ENCODE measurements around the gene CARF.
"Not testable (repeated sequence)": the region's sequence is repeated elsewhere in the genome, so short reads cannot be mapped to it uniquely, and the experiment has no call there.

CARF gene

GRCh38 chr2:202944816-202945215 is 32.7 kb downstream of the CARF start:
- H3K36me3 ChIP-seq (ENCODE audit: insufficient read depth, low read depth, low read length), result no peaks in the 10 kb centered on the region; the same call in 1 of the 2 replicates
- no peaks in the 10 kb centered on the region for H3K4me1 ChIP-seq (ENCODE audit: insufficient read depth, low read length)
- H3K4me3 ChIP-seq (ENCODE audit: low read length), result no peak overlapping the region
- H3K27me3 ChIP-seq (ENCODE audit: insufficient read depth, low read length), result no peaks in the 10 kb centered on the region
- peaks cover 16% of the 10 kb centered on the region for H3K9me3 ChIP-seq (ENCODE audit: insufficient read depth, low read depth, low read length)
- H3K9ac ChIP-seq (ENCODE audit: low read depth, low read length), result no peak overlapping the region
- no peak overlapping the region for H3K27ac ChIP-seq (ENCODE audit: low read length)

DNA sequence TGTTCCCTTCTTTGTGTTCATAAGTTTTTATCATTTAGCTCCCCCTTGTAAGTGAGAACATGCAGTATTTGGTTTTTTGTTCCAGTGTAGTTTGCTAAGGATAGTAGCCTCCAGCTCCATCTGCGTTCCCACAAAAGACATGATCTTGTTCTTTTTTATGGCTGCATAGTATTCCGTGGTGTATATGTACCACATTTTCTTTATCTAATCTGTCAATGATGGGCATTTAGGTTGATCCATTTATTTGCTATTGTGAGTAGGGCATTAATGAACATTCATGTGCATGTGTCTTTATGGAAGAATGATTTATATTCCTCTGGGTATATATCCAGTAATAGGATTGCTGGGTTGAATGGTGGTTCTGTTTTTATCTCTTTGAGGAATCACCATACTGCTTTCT is 33.4 kb downstream of the CARF start:
- H3K4me3 ChIP-seq (ENCODE audit: low read length), result no peak overlapping the region
- peaks cover 16% of the 10 kb centered on the region for H3K9me3 ChIP-seq (ENCODE audit: insufficient read depth, low read depth, low read length)
- no peaks in the 10 kb centered on the region for H3K4me1 ChIP-seq (ENCODE audit: insufficient read depth, low read length)
- no peak overlapping the region for H3K9ac ChIP-seq (ENCODE audit: low read depth, low read length)
- H3K27me3 ChIP-seq (ENCODE audit: insufficient read depth, low read length), result no peaks in the 10 kb centered on the region
- H3K27ac ChIP-seq (ENCODE audit: low read length), result no peak overlapping the region
- no peaks in the 10 kb centered on the region; the same call in 1 of the 2 replicates for H3K36me3 ChIP-seq (ENCODE audit: insufficient read depth, low read depth, low read length)

DNA sequence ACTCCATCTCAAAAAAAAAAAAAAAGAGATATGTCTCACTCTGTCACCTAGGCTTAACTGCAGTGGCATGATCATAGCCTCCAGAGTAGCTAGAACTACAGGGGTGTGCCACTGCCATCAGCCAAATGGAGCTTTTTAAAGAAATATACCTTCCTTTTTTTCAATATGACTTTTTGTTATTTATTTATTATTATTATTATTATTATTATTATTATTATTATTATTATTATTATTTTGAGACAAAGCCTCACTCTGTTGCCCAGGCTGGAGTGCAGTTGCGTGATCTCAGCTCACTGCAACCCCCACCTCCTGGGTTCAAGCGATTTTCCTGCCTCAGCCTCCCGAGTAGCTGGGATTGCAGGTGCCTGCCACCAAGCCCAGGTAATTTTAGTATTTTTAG is 37.3 kb downstream of the CARF start:
- H3K9me3 ChIP-seq (ENCODE audit: insufficient read depth, low read depth, low read length), result peaks cover 16% of the 10 kb centered on the region
- H3K9ac ChIP-seq (ENCODE audit: low read depth, low read length); H3K4me1 ChIP-seq (ENCODE audit: insufficient read depth, low read length); H3K36me3 ChIP-seq (ENCODE audit: insufficient read depth, low read depth, low read length); H3K27me3 ChIP-seq (ENCODE audit: insufficient read depth, low read length); H3K4me3 ChIP-seq (ENCODE audit: low read length); H3K27ac ChIP-seq (ENCODE audit: low read length): not testable (repeated sequence)

DNA sequence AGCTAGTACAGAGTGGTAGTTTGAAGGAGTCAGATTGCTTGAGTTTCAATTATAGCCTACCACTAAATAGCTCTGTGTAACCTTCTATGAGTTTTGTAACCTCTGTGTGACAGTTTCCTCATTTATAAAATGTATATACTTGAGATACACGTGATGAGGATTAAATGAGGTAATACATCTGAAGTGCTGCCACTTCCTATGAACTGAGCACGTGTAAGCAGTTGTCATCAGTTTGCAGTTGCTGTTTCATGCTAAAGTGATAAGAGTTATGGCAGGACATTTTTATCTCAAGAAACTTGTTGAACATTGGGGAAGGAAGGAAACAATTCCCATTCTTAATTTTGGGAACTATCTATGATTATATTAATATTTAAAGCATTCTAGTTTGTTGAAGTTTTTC is 38.5 kb downstream of the CARF start:
- no peak overlapping the region for H3K4me3 ChIP-seq (ENCODE audit: low read length)
- no peak overlapping the region for H3K27ac ChIP-seq (ENCODE audit: low read length)
- no peaks in the 10 kb centered on the region for H3K4me1 ChIP-seq (ENCODE audit: insufficient read depth, low read length)
- H3K36me3 ChIP-seq (ENCODE audit: insufficient read depth, low read depth, low read length), result no peaks in the 10 kb centered on the region; the same call in 1 of the 2 replicates
- no peak overlapping the region for H3K9ac ChIP-seq (ENCODE audit: low read depth, low read length)
- peaks cover 16% of the 10 kb centered on the region for H3K9me3 ChIP-seq (ENCODE audit: insufficient read depth, low read depth, low read length)
- no peaks in the 10 kb centered on the region for H3K27me3 ChIP-seq (ENCODE audit: insufficient read depth, low read length)

DNA sequence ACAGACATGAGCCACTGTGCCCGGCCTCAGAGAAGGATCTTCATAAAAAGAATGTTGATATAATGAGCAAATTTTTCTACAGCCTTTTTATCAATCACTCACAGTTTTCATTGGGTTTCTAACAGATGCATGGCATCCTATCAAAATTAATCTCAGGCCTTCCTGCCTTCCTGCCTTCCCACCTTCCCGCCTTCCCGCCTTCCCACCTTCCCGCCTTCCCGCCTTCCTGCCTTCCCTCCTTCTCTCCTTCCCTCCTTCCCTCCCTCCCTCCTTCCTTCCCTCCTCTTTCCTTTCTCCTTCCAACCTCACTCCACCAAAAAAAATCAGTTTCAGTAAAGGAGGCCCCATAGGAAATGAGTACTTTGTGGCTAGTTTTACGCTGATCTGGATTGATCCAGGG is 48.4 kb downstream of the CARF start:
- Histone ChIP-seq H3K4me3 (ENCODE audit: low read length) (no peak overlapping the region), H3K9ac (ENCODE audit: low read depth, low read length) (no peak overlapping the region), H3K36me3 (ENCODE audit: insufficient read depth, low read depth, low read length) (no peaks in the 10 kb centered on the region), H3K4me1 (ENCODE audit: insufficient read depth, low read length) (no peaks in the 10 kb centered on the region), H3K9me3 (ENCODE audit: insufficient read depth, low read depth, low read length) (no peaks in the 10 kb centered on the region), H3K27ac (ENCODE audit: low read length) (no peak overlapping the region), H3K27me3 (ENCODE audit: insufficient read depth, low read length) (no peaks in the 10 kb centered on the region)

DNA sequence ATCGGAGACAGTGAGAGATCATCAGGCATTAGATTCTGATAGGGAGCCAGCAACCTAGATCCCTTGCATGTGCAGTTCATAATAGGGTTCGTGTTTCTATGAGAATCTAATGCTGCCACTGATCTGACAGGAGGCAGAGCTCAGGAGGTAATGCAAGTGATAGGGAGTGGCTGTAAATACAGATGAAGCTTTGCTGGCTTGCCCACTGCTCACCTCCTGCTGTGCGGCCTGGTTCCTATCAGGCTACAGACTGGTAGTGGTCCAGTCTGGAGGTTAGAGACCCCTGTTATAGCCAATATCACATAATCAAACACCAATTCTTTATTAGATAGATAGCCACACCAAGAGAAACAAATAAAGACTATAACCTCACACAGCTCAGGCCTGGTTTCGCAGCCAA is 51.6 kb downstream of the CARF start:
- Histone ChIP-seq H3K36me3 (ENCODE audit: insufficient read depth, low read depth, low read length) (no peaks in the 10 kb centered on the region), H3K9me3 (ENCODE audit: insufficient read depth, low read depth, low read length) (no peaks in the 10 kb centered on the region), H3K27me3 (ENCODE audit: insufficient read depth, low read length) (no peaks in the 10 kb centered on the region), H3K27ac (ENCODE audit: low read length) (no peak overlapping the region), H3K9ac (ENCODE audit: low read depth, low read length) (no peak overlapping the region), H3K4me3 (ENCODE audit: low read length) (no peak overlapping the region), H3K4me1 (ENCODE audit: insufficient read depth, low read length) (no peaks in the 10 kb centered on the region; the same call in 1 of the 2 replicates)

DNA sequence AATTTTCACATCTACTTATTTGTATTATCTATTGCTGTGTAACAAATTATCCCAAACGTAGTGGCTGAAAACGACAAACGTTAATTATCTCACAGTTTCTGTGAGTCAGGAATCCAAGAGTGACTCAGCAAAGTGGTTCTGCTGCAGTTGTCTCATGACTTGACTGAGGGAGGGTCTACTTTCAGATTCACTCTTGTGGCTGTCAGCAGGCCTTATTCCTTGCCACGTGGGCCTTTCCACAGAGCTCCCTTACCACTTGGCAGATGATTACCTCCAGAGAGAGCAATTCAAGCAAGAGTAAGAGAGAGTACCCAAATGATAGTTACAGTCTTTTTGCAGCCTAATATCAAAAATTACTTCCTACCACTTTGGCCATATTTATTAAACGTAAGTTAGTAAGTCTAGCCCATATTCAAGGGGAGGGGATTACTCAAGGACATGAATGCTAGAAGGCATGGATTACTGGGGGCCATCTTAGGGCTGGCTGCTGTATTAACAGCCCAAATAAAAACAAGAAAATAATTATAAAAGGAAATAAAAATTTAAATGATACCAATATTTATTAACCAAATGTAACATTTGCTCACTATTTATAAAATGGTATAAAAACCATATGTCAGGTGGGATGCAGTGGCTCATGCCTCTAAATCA is 53.9 kb downstream of the CARF start:
- H3K9ac ChIP-seq (ENCODE audit: low read depth, low read length), result no peak overlapping the region
- H3K4me1 ChIP-seq (ENCODE audit: insufficient read depth, low read length), result no peaks in the 10 kb centered on the region; the same call in 1 of the 2 replicates
- H3K27ac ChIP-seq (ENCODE audit: low read length), result no peak overlapping the region

GRCh38 chr2:202969404-202969803 is 57.3 kb downstream of the CARF start:
- H3K4me3 ChIP-seq (ENCODE audit: low read length); H3K4me1 ChIP-seq (ENCODE audit: insufficient read depth, low read length); H3K27ac ChIP-seq (ENCODE audit: low read length); H3K36me3 ChIP-seq (ENCODE audit: insufficient read depth, low read depth, low read length); H3K9me3 ChIP-seq (ENCODE audit: insufficient read depth, low read depth, low read length); H3K9ac ChIP-seq (ENCODE audit: low read depth, low read length); H3K27me3 ChIP-seq (ENCODE audit: insufficient read depth, low read length): not testable (repeated sequence)

More for the DNA sequence above, 53.9 kb downstream of the CARF start:
- H3K27me3 ChIP-seq (ENCODE audit: insufficient read depth, low read length), result no peaks in the 10 kb centered on the region
- H3K36me3 ChIP-seq (ENCODE audit: insufficient read depth, low read depth, low read length), result no peaks in the 10 kb centered on the region
- H3K4me3 ChIP-seq (ENCODE audit: low read length), result no peak overlapping the region
- H3K9me3 ChIP-seq (ENCODE audit: insufficient read depth, low read depth, low read length), result no peaks in the 10 kb centered on the region

DNA sequence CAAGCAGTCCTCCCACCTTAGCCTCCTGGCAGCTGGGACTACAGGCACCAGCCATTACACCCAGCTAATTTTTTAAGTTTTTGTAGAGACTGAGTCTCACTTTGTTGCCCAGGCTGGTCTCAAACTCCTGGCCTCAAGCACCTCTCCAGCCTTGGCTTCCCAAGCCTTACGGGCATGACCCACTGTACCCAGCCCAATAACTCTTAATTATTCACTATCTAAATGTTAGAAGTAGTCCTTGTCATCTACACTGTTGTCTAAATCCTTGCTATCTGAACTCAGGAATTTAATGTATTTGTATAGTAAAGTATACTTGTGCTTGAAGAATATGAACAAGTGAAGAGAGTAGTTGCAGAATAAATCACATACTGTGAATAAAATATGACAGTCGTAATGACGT is 64.7 kb downstream of the CARF start:
- no peak overlapping the region for H3K9ac ChIP-seq (ENCODE audit: low read depth, low read length)
- H3K4me3 ChIP-seq (ENCODE audit: low read length), result no peak overlapping the region
- no peaks in the 10 kb centered on the region for H3K4me1 ChIP-seq (ENCODE audit: insufficient read depth, low read length)
- no peaks in the 10 kb centered on the region for H3K36me3 ChIP-seq (ENCODE audit: insufficient read depth, low read depth, low read length)
- no peaks in the 10 kb centered on the region for H3K9me3 ChIP-seq (ENCODE audit: insufficient read depth, low read depth, low read length)
- H3K27me3 ChIP-seq (ENCODE audit: insufficient read depth, low read length), result no peaks in the 10 kb centered on the region
- no peak overlapping the region for H3K27ac ChIP-seq (ENCODE audit: low read length)

- no peaks in the 10 kb centered on the region for H3K4me1 ChIP-seq (ENCODE audit: insufficient read depth, low read length)
- no peaks in the 10 kb centered on the region for H3K36me3 ChIP-seq (ENCODE audit: insufficient read depth, low read depth, low read length)
- H3K27ac ChIP-seq (ENCODE audit: low read length), result no peak overlapping the region
- H3K27me3 ChIP-seq (ENCODE audit: insufficient read depth, low read length), result no peaks in the 10 kb centered on the region
- H3K9me3 ChIP-seq (ENCODE audit: insufficient read depth, low read depth, low read length), result no peaks in the 10 kb centered on the region
- H3K4me3 ChIP-seq (ENCODE audit: low read length), result no peak overlapping the region
- no peak overlapping the region for H3K9ac ChIP-seq (ENCODE audit: low read depth, low read length)
These were observed 70.9 kb downstream of the CARF start for GRCh38 chr2:202982779-202983491.

DNA sequence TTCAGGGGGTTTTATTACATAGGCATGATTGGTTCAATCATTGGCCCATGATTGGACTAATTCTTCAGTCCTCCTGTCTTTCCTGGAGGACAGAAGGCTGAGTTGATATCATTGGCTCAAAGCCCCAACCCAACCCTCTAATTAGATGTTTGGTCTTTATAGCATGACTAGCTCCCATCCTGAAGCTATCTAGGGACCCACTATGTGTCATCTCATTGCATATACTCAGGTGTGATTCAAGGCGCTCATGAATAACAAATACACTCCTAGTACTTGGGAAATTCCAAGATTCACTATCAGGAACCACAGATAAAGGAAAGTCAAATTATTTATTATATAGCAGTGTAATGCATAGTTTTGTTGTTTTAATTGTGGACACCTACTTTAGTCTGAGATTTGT is 77.7 kb downstream of the CARF start:
- no peaks in the 10 kb centered on the region for H3K4me1 ChIP-seq (ENCODE audit: insufficient read depth, low read length)
- no peak overlapping the region for H3K4me3 ChIP-seq (ENCODE audit: low read length)
- H3K27ac ChIP-seq (ENCODE audit: low read length), result no peak overlapping the region
- H3K9me3 ChIP-seq (ENCODE audit: insufficient read depth, low read depth, low read length), result no peaks in the 10 kb centered on the region
- no peak overlapping the region for H3K9ac ChIP-seq (ENCODE audit: low read depth, low read length)
- H3K27me3 ChIP-seq (ENCODE audit: insufficient read depth, low read length), result no peaks in the 10 kb centered on the region
- H3K36me3 ChIP-seq (ENCODE audit: insufficient read depth, low read depth, low read length), result no peaks in the 10 kb centered on the region

GRCh38 chr2:202990501-202990900 is 78.4 kb downstream of the CARF start:
- Histone ChIP-seq H3K4me3 (ENCODE audit: low read length) (no peak overlapping the region), H3K27ac (ENCODE audit: low read length) (no peak overlapping the region), H3K9ac (ENCODE audit: low read depth, low read length) (no peak overlapping the region), H3K36me3 (ENCODE audit: insufficient read depth, low read depth, low read length) (no peaks in the 10 kb centered on the region), H3K9me3 (ENCODE audit: insufficient read depth, low read depth, low read length) (no peaks in the 10 kb centered on the region), H3K4me1 (ENCODE audit: insufficient read depth, low read length) (no peaks in the 10 kb centered on the region), H3K27me3 (ENCODE audit: insufficient read depth, low read length) (no peaks in the 10 kb centered on the region)
